Thoracic aorta (tissue), 2 donors: ENCODE data around the gene RCOR1. TPM values are rescaled to one million over a fixed set of nuclear protein-coding genes. Genes with fewer than 3 reads are reported as not detected.
"Not testable (repeated sequence)": the region's sequence is repeated elsewhere in the genome, so short reads cannot be mapped to it uniquely, and the experiment has no call there.

Source experiments
- ATAC-seq: fragments of 150-250 bp; one replicate; pipeline ENCODE4 v1.8.0; 2017; ENCODE audit warnings: low read depth; ENCODE audit not compliant: insufficient number of reproducible peaks, low FRiP score
- DNase-seq: peaks from one replicate; pipeline ENCODE4 v3.0.0-alpha.2; 2020; ENCODE audit warnings: low spot score
- H3K27ac ChIP-seq, 2 donors: fragments of 200-600 bp; sonication (generic); 1 replicate in 1 of 2; 2 replicates in 1 of 2; pipeline ENCODE4 v1.5.1; 2016; ENCODE audit warnings: mild to moderate bottlenecking in 2 of 2, moderate library complexity in 2 of 2
- H3K27me3 ChIP-seq: fragments of 200-600 bp; sonication (generic); replicated peaks from 2 replicates; pipeline ENCODE4 v1.6.0; 2016; ENCODE audit warnings: mild to moderate bottlenecking; ENCODE audit not compliant: insufficient read depth
- H3K36me3 ChIP-seq: fragments of 200-600 bp; sonication (generic); one replicate; pipeline ENCODE4 v1.5.1; 2016
- H3K4me1 ChIP-seq, 2 donors: fragments of 200-600 bp; sonication (generic); 1 replicate in 1 of 2; 2 replicates in 1 of 2; pipeline versions ENCODE4 v1.5.1 to v1.6.0; 2016; ENCODE audit warnings: low read depth in 2 of 2, mild to moderate bottlenecking in 1 of 2; ENCODE audit not compliant: control insufficient read depth in 1 of 2
- H3K4me3 ChIP-seq: fragments of 200-600 bp; sonication (generic); 2 replicates; pipeline ENCODE4 v1.5.1; 2016; ENCODE audit warnings: mild to moderate bottlenecking
- H3K9me3 ChIP-seq: fragments of 200-600 bp; sonication (generic); 2 replicates; pipeline ENCODE4 v1.5.1; 2016
- CTCF ChIP-seq: fragments of 200-600 bp; sonication (generic); IDR thresholded peaks from one replicate; pipeline ENCODE4 v1.5.1; 2019; ENCODE audit warnings: antibody characterized with exemption
- total RNA-seq, 2 donors: library from RNA; depleted of rRNA; stranded (reverse); fragments of >200 nt; gene quantifications; one replicate each; pipeline versions ENCODE4 v1.1.0 to v1.2.3, GENCODE V29; 2016

Gene RCOR1
- total RNA-seq, 2 donors from 2014 or later: 6.5 to 17.1 TPM

- no peaks in the 10 kb centered on the region for H3K4me1 ChIP-seq
- ATAC-seq: no peak
- TF ChIP-seq CTCF: no peak
Observed at GRCh38 chr14:102761206-102761605, 168.8 kb downstream of the RCOR1 start.

GRCh38 chr14:102764220-102764671 lies 171.8 kb downstream of the RCOR1 start:
- Histone ChIP-seq H3K27ac (no peak overlapping the region), H3K27me3 (no peaks in the 10 kb centered on the region), H3K36me3 (no peaks in the 10 kb centered on the region), H3K4me3 (no peak overlapping the region), H3K4me1 (no peaks in the 10 kb centered on the region), H3K9me3 (no peaks in the 10 kb centered on the region)
- TF ChIP-seq CTCF: no peak
- ATAC-seq (no peak), DNase-seq (no peak)

More at GRCh38 chr14:102761206-102761605, 168.8 kb downstream of the RCOR1 start:
- Histone ChIP-seq H3K27me3 (no peaks in the 10 kb centered on the region), H3K4me3 (no peak overlapping the region), H3K9me3 (no peaks in the 10 kb centered on the region), H3K27ac (no peak overlapping the region), H3K36me3 (no peaks in the 10 kb centered on the region)
- DNase-seq: no peak

GRCh38 chr14:102765770-102766169 lies 173.3 kb downstream of the RCOR1 start:
- H3K36me3 ChIP-seq, H3K27ac ChIP-seq, H3K4me3 ChIP-seq, H3K9me3 ChIP-seq, H3K4me1 ChIP-seq, DNase-seq, H3K27me3 ChIP-seq, ATAC-seq: not testable (repeated sequence)

GRCh38 chr14:102768223-102769048 lies 176.0 kb downstream of the RCOR1 start:
- ATAC-seq: no peak
- Histone ChIP-seq H3K36me3 (no peaks in the 10 kb centered on the region), H3K4me1 (no peaks in the 10 kb centered on the region), H3K4me3 (no peak overlapping the region), H3K27me3 (no peaks in the 10 kb centered on the region), H3K27ac (no peak overlapping the region), H3K9me3 (no peaks in the 10 kb centered on the region)
- no peak for DNase-seq
- no peak for TF ChIP-seq CTCF

GRCh38 chr14:102769049-102769327 lies 176.5 kb downstream of the RCOR1 start:
- Histone ChIP-seq H3K4me3 (no peak overlapping the region), H3K27me3 (no peaks in the 10 kb centered on the region), H3K4me1 (no peaks in the 10 kb centered on the region), H3K27ac (no peak overlapping the region), H3K9me3 (no peaks in the 10 kb centered on the region), H3K36me3 (no peaks in the 10 kb centered on the region)
- no peak for ATAC-seq
- TF ChIP-seq CTCF: no peak
- DNase-seq: no peak
